Islet of Langerhans (tissue), 1 donor: Measurements from ENCODE around the gene SDR39U1.
"Not testable (repeated sequence)": the region's sequence is repeated elsewhere in the genome, so short reads cannot be mapped to it uniquely, and the experiment has no call there.

Experiments used
- FAIRE-seq: peaks from one replicate; lab custom pipeline; 2011; peaks lifted over from hg19 to GRCh38; lab: Jason Lieb, UNC

The SDR39U1 gene

GRCh38 chr14:24442240-24443052, at the start of gene SDR39U1:
TSS of gene SDR39U1 (minus strand) at chr14:24442776. CDS start at chr14:24442769, 7 bp downstream.
- FAIRE-seq: peak; percentile 17

GRCh38 chr14:24491586-24492408, 49.2 kb upstream of the SDR39U1 start:
- not testable (repeated sequence) for FAIRE-seq

GRCh38 chr14:24483604-24484252, 41.2 kb upstream of the SDR39U1 start:
- no peak for FAIRE-seq

DNA sequence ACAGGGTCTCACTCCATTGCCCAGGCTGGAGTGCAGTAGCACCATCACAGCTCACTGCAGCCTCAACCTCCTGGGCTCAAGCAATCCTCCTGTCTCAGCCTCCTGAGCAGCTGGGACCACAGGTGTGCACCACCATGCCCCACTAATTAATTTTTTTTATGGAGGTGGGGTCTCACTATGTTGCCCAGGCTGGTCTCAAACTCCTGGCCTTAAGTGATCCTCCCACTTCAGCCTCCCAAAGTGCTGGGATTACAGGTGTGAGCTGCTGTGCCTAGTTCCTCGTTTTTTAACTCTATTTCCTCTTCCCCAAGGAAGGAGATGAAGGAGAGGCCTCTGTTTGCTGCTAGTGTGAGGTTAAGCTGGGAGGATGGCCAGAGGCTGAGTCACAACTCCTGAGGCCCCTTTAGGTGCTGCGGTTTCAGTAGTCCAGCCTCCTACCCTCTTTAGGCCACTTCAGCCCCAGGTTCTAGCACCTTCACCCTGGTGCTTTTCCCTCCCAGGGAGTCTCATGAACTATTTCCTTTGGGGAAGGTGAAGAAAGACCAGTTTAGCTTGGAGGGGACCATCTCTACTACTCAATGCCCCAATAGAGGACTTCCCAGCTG, 40.2 kb upstream of the SDR39U1 start:
- not testable (repeated sequence) for FAIRE-seq

DNA sequence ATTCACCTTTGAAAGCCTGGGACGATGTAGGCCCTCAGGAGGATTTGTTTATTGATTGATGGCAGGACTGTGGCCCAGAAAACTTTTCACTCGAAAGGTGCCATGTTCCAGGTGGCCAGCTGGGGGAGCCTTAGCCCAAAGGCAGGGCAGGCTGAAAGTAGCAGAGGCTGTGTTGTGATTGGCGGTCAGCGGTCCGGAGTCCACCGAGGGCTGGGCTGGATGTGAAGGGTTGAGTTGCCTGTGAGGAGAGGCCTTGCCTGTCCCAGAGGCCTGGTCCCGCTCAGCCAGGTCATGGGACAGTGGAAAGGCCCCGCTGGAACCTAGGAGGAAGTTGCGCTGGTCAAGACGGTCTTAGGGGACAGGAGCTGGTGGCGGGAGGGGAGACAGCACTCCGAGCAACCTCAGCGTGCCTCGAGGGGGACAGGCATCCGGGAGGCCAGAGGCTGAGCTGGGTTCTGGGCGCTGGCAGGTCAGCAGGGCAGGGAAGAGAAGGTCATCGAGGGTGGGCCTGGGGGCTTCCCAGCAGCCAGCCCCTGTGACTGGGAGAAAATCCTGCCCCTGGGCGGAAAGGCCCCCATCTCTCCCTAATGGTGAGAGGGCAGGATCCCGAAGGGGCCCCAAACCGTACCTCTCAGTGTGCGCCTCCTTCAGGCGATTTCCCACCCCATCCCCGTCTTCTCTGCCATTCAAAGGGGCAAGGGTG, 39.2 kb upstream of the SDR39U1 start:
- FAIRE-seq: no peak

- not testable (repeated sequence) for FAIRE-seq
These were observed 37.4 kb upstream of the SDR39U1 start for GRCh38 chr14:24479999-24480398.

GRCh38 chr14:24475261-24475660, 32.7 kb upstream of the SDR39U1 start:
- FAIRE-seq: no peak

DNA sequence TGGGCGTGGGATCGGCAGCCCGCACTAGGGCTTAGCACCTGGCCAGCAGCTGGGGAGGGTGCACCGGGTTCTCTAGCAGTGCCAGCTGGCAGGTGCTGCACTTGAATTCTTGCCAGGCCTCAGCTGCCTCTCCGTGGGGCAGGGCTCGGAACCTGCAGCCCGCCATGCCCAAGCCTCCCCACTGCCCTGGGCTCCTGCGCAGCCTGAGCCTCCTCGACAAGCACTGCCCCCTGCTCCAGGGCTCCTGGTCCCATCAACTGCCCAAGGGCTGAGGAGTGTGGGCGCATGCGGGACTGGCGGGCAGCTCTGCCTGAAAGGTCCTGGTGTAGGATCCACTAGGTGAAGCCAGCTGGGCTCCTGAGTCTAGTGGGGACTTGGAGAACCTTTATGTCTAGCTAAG, 30.6 kb upstream of the SDR39U1 start:
- FAIRE-seq: no peak

- FAIRE-seq: not testable (repeated sequence)
These were observed 27.9 kb upstream of the SDR39U1 start for GRCh38 chr14:24470450-24470849.

GRCh38 chr14:24465805-24466204, 23.2 kb upstream of the SDR39U1 start:
- no peak for FAIRE-seq

- no peak for FAIRE-seq
These were observed 22.8 kb upstream of the SDR39U1 start for GRCh38 chr14:24465368-24465767.

DNA sequence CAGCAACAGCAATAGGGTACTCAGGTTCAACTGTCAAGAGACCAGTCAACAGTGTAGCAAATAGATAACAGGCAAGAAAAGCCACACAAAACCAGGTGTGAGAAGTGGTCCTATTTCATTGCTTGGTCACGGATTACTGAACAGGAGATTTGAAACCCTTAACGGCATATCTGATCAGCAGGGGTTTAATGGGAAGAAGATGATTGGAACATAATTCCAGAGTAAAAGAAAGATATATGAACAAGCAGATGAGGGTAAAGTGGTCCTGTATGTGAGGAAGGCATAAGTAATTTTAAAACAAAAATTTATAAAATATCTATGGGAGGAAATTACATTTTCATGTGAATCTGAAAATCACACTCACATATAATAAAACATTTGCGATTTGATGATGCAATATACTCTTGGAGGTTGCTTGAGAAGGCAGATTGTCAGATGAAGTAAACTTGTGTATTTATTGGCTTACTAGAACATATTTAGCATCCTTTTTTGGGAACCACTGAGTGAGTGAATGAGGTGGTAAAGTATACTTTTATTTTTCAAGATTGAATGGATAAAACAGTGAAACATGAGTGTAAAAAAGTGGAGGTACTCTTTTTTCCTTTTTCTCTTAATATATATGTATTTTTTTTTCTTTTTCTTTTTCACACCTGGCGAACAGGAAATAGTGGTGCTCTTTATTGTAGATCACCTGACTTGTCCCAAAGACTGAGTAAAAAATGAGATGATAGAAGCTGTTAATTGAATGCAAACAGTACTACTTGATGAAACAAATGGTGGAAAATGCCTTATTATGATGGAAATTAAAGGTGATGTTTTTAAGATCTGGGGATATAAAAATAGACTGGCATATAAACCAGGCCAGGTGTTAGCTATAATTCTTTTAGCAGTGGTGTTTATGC, 21.6 kb upstream of the SDR39U1 start:
- no peak for FAIRE-seq

GRCh38 chr14:24463017-24463883, 20.7 kb upstream of the SDR39U1 start:
- no peak for FAIRE-seq

GRCh38 chr14:24461336-24461735, 18.8 kb upstream of the SDR39U1 start:
- FAIRE-seq: no peak

DNA sequence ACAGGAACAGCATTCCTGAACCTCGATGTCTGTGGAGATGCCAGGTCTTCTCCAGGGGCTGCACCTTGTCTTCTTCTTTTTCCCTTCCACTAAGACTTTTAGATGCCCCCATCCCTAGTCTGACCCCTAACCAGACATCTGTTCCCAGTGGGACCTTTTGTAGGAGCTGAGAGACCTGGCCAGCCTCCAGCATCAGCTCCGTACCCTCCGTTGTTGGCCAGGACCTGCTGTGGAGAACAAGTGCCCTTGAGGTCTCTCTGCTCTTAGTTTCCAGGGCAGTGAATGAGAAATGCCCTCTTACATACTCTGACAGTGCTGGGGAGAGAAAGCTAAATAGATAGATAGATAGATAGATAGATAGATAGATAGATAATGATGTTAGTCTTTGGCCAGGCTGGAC, 16.8 kb upstream of the SDR39U1 start:
- FAIRE-seq: no peak

DNA sequence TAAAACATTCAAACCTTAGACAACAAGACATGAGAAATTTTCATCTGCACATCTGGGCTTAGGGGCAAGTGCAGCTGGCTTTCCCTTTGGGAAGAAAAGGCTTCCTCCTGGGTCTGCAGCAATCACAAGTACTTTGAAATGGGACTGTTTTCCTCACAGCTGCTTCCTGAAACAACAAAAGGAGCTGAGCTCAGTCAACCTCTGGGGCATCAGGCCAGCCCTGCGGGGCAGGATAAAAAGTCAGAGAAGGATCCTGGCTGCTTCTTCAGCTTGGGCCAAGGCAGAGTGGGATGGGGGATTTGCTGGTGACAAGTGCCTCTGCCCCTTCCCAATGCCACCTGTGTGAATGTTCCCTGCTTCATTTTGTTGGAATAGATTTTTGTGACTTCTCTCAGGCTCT, 16.2 kb upstream of the SDR39U1 start:
- no peak for FAIRE-seq

GRCh38 chr14:24456980-24457379, 14.4 kb upstream of the SDR39U1 start:
- no peak for FAIRE-seq

DNA sequence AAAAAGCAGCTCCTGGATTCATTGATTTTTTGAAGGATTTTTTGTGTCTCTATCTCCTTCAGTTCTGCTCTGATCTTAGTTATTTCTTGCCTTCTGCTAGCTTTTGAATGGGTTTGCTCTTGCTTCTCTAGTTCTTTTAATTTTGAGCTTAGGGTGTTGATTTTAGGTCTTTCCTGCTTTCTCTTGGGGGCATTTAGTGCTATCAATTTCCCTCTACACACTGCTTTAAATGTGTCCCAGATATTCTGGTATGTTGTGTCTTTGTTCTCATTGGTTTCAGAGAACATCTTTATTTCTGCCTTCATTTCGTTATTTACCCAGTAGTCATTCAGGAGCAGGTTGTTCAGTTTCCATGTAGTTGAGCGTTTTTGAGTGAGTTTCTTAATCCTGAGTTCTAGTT, 8.3 kb upstream of the SDR39U1 start:
- not testable (repeated sequence) for FAIRE-seq

- no peak for FAIRE-seq
These were observed 583 bp upstream of the SDR39U1 start for GRCh38 chr14:24443053-24443665.
